ENCODE results near the gene SPECC1.

DNA sequence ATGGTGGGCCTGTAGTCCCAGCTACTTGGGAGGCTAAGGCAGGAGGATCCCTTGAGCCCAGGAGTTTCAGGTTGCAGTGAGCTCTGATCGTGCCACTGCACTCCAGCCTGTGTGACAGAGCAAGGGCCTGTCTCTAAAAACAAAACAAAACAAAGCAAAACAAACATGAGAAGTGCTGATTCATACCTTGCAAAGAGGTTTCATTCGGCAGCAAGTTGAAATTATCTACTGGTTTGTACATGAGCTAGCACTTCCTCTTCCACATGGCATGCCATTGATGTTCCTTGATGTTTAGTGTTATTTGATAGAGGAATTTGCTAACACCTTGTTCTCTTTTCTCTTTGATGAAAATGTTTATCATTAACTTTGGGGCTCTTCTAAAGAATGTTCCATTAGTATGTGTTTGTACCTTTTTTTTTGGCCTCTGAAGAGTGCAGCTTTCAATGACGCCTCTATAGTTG, 50.6 kb downstream of the SPECC1 start:
- TF ChIP-seq POLR2A (IDR thresholded peaks at IDR 0.05) = no peak
- TF ChIP-seq, protein P1, sequence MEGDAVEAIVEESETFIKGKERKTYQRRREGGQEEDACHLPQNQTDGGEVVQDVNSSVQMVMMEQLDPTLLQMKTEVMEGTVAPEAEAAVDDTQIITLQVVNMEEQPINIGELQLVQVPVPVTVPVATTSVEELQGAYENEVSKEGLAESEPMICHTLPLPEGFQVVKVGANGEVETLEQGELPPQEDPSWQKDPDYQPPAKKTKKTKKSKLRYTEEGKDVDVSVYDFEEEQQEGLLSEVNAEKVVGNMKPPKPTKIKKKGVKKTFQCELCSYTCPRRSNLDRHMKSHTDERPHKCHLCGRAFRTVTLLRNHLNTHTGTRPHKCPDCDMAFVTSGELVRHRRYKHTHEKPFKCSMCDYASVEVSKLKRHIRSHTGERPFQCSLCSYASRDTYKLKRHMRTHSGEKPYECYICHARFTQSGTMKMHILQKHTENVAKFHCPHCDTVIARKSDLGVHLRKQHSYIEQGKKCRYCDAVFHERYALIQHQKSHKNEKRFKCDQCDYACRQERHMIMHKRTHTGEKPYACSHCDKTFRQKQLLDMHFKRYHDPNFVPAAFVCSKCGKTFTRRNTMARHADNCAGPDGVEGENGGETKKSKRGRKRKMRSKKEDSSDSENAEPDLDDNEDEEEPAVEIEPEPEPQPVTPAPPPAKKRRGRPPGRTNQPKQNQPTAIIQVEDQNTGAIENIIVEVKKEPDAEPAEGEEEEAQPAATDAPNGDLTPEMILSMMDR (IDR thresholded peaks at IDR 0.05) = no peak

All from right lobe of liver (tissue), 4 donors.